Neural cell (in vitro differentiated cells): Measurements from ENCODE around the gene XRCC6. TPM values are rescaled to one million over a fixed set of nuclear protein-coding genes. Genes with fewer than 3 reads are reported as not detected.

Source experiments
- H2AFZ ChIP-seq: fragments of 200-600, 300-800 bp; sonication (generic), shearing (Covaris generic); 2 replicates; pipeline ENCODE4 v1.6.0; 2014; ENCODE audit warnings: low read depth, mild to moderate bottlenecking, antibody characterized with exemption, low read length, moderate library complexity
- H3F3A ChIP-seq: fragments of 200-600 bp; shearing (Covaris generic); 2 replicates; pipeline ENCODE4 v1.6.1; 2016; ENCODE audit warnings: mild to moderate bottlenecking, moderate library complexity, mixed read lengths, antibody characterized with exemption, low read length; ENCODE audit not compliant: insufficient read depth, poor library complexity, severe bottlenecking
- H3K27ac ChIP-seq: fragments of 200-600, 300-800 bp; sonication (generic), shearing (Covaris generic); 2 replicates; pipeline ENCODE4 v1.5.1; 2014; ENCODE audit warnings: mild to moderate bottlenecking, low read length, moderate library complexity
- H3K27me3 ChIP-seq: fragments of 300-800, 200-600 bp; sonication (generic), shearing (Covaris generic); 2 replicates; pipeline ENCODE4 v1.6.0; 2014; ENCODE audit warnings: mild to moderate bottlenecking, low read depth, low read length, moderate library complexity; ENCODE audit not compliant: insufficient read depth
- H3K36me3 ChIP-seq: fragments of 300-800, 200-600 bp; sonication (generic), shearing (Covaris generic); 2 replicates; pipeline ENCODE4 v1.5.1; 2014; ENCODE audit warnings: mild to moderate bottlenecking, antibody characterized with exemption, low read length, moderate library complexity; ENCODE audit not compliant: insufficient read depth
- H3K4me2 ChIP-seq: fragments of 300-800, 200-600 bp; sonication (generic), shearing (Covaris generic); 2 replicates; pipeline ENCODE4 v1.6.0; 2014; ENCODE audit warnings: mild to moderate bottlenecking, low read length
- H3K4me3 ChIP-seq: fragments of 300-800, 200-600 bp; sonication (generic), shearing (Covaris generic); 2 replicates; pipeline ENCODE4 v1.5.1; 2014; ENCODE audit warnings: mild to moderate bottlenecking, low read length, moderate library complexity
- H3K79me2 ChIP-seq: fragments of 200-600 bp; shearing (Covaris generic); replicated peaks from 2 replicates; pipeline ENCODE4 v1.6.0; 2014; ENCODE audit warnings: mild to moderate bottlenecking, low read length, moderate library complexity; ENCODE audit not compliant: insufficient read depth
- H3K9ac ChIP-seq: fragments of 300-800, 200-600 bp; sonication (generic), shearing (Covaris generic); 2 replicates; pipeline ENCODE4 v1.6.1; 2016; ENCODE audit warnings: mild to moderate bottlenecking, low read length, mixed read lengths
- H3K9me2 ChIP-seq: fragments of 200-600 bp; shearing (Covaris generic); 2 replicates; pipeline ENCODE4 v1.6.1; 2016; ENCODE audit warnings: mild to moderate bottlenecking, low read length, mixed read lengths; ENCODE audit not compliant: insufficient read depth
- H3K9me3 ChIP-seq: fragments of 200-600, 300-800 bp; sonication (generic), shearing (Covaris generic); 2 replicates; pipeline ENCODE4 v1.6.1; 2016; ENCODE audit warnings: mild to moderate bottlenecking, mixed run types, low read length, moderate library complexity, mixed read lengths
- H4K20me1 ChIP-seq: fragments of 200-600 bp; shearing (Covaris generic); 2 replicates; pipeline ENCODE4 v1.6.1; 2016; ENCODE audit warnings: mild to moderate bottlenecking, mixed run types; ENCODE audit not compliant: insufficient read depth
- CTCF ChIP-seq: fragments of 450-650 bp; IDR thresholded peaks from 2 replicates; pipeline ENCODE4 v1.5.1; 2014; ENCODE audit warnings: antibody characterized with exemption, mild to moderate bottlenecking, moderate library complexity; ENCODE audit not compliant: poor library complexity, severe bottlenecking
- EP300 ChIP-seq: fragments of 450-650 bp; conservative IDR thresholded peaks from 2 replicates; pipeline ENCODE4 v1.6.1; 2014; ENCODE audit warnings: antibody characterized with exemption, mild to moderate bottlenecking, moderate library complexity; ENCODE audit not compliant: poor library complexity, severe bottlenecking
- EZH2 ChIP-seq: fragments of 200-600, 300-800 bp; shearing (Covaris generic), sonication (generic); IDR thresholded peaks from 2 replicates; pipeline ENCODE4 v1.6.1; 2014; ENCODE audit warnings: antibody characterized with exemption, low read length, borderline replicate concordance, mild to moderate bottlenecking; ENCODE audit not compliant: insufficient read depth, poor library complexity, severe bottlenecking
- MXI1 ChIP-seq: fragments of 450-650 bp; conservative IDR thresholded peaks from 2 replicates; pipeline ENCODE4 v1.6.1; 2014; ENCODE audit warnings: antibody characterized with exemption, mild to moderate bottlenecking; ENCODE audit not compliant: poor library complexity, severe bottlenecking
- POLR2AphosphoS5 ChIP-seq: IDR thresholded peaks from 2 replicates; pipeline ENCODE4 v1.6.1; 2012
- RAD21 ChIP-seq: fragments of 450-650 bp; conservative IDR thresholded peaks from 2 replicates; pipeline ENCODE4 v1.6.1; 2014; ENCODE audit warnings: antibody characterized with exemption, mild to moderate bottlenecking, moderate library complexity
- REST ChIP-seq: IDR thresholded peaks from 2 replicates; pipeline ENCODE4 v1.6.1; 2012; ENCODE audit warnings: borderline replicate concordance
- SMC3 ChIP-seq: fragments of 450-650 bp; conservative IDR thresholded peaks from 2 replicates; pipeline ENCODE4 v1.6.1; 2014; ENCODE audit warnings: antibody characterized with exemption, mild to moderate bottlenecking, moderate library complexity; ENCODE audit not compliant: poor library complexity
- TAF1 ChIP-seq: IDR thresholded peaks from 2 replicates; pipeline ENCODE4 v1.6.1; 2012; ENCODE audit warnings: low read depth
- polyA plus RNA-seq: library from polyadenylated mRNA; depleted of rRNA; stranded (reverse); fragments of >200 nt; gene quantifications from 2 replicates; pipeline ENCODE4 v1.2.3, GENCODE V29; 2014

Gene XRCC6
- polyA plus RNA-seq, 1 donor from 2014 or later, result 398 TPM

GRCh38 chr22:41687901-41688364 lies 66.8 kb downstream of the XRCC6 start:
- H3K27me3 ChIP-seq, result no peaks in the 10 kb centered on the region
- H3K36me3 ChIP-seq, result no peaks in the 10 kb centered on the region
- H3K9me2 ChIP-seq, result no peaks in the 10 kb centered on the region
- H3K79me2 ChIP-seq, result peaks cover 17% of the 10 kb centered on the region
- peak overlapping the region; percentile 69 for H3K9ac ChIP-seq
- H4K20me1 ChIP-seq, result no peaks in the 10 kb centered on the region
- no peaks in the 10 kb centered on the region for H3K9me3 ChIP-seq
- no peak for TF ChIP-seq REST
- TF ChIP-seq EZH2, result no peak
- H2AFZ ChIP-seq, result peak overlapping the region; percentile 93
- H3K4me3 ChIP-seq, result peak overlapping the region; percentile 87
- H3F3A ChIP-seq, result no peaks in the 10 kb centered on the region
- no peak overlapping the region for H3K27ac ChIP-seq
- peak overlapping the region; percentile 72 for H3K4me2 ChIP-seq

- Histone ChIP-seq H3K27ac (peak within 1 kb of the TSS; percentile 81), H3K36me3 (no peaks in the 10 kb centered on the region), H3K9me2 (no peaks in the 10 kb centered on the region), H3K9ac (peak within 1 kb of the TSS; percentile 69), H4K20me1 (no peaks in the 10 kb centered on the region), H3K27me3 (no peaks in the 10 kb centered on the region), H2AFZ (peak within 1 kb of the TSS; percentile 93), H3K4me3 (peak within 1 kb of the TSS; percentile 87), H3F3A (no peaks in the 10 kb centered on the region), H3K4me2 (peak within 1 kb of the TSS; percentile 72), H3K9me3 (no peaks in the 10 kb centered on the region), H3K79me2 (peaks cover 11% of the 10 kb centered on the region)
- peak; percentile 37 for TF ChIP-seq RAD21
- TF ChIP-seq REST, result peak; percentile 34
- TF ChIP-seq CTCF, result peak; percentile 46
- peak; percentile 42 for TF ChIP-seq SMC3
- no peak for TF ChIP-seq EZH2
- peak; percentile 97 for TF ChIP-seq MXI1
- TF ChIP-seq TAF1, result no peak
- TF ChIP-seq EP300, result peak; percentile 35
- peak; percentile 69 for TF ChIP-seq POLR2AphosphoS5
Measured at GRCh38 chr22:41688365-41689211, 67.5 kb downstream of the XRCC6 start, which contains the start of gene SNU13. TSS of gene SNU13 (minus strand) at chr22:41688867. CDS start at chr22:41688796, 71 bp downstream.
